Mesenchymal stem cell (in vitro differentiated cells and primary cell): ENCODE results near the gene NEDD4L.

Experiments
- DNase-seq: peaks from one replicate; pipeline ENCODE4 v3.0.0-alpha.2; 2013
- H2AFZ ChIP-seq: one replicate; pipeline ENCODE4 v1.6.1; 2013; ENCODE audit warnings: low read depth, mild to moderate bottlenecking, control low read depth, inconsistent platforms, low read length, moderate library complexity
- H2AK5ac ChIP-seq: 2 replicates; pipeline ENCODE4 v1.6.1; 2013; ENCODE audit warnings: low read length, moderate library complexity, mild to moderate bottlenecking, inconsistent platforms; ENCODE audit not compliant: severe bottlenecking
- H2BK120ac ChIP-seq: one replicate; pipeline ENCODE4 v1.6.1; 2013; ENCODE audit warnings: low read depth, mild to moderate bottlenecking, inconsistent platforms, low read length, moderate library complexity
- H2BK12ac ChIP-seq, 2 experiments: one replicate each; pipeline ENCODE4 v1.6.1; 2013; ENCODE audit warnings: inconsistent platforms in 2 of 2, low read length in 2 of 2, mild to moderate bottlenecking in 2 of 2, moderate library complexity in 2 of 2, control low read depth in 1 of 2
- H2BK15ac ChIP-seq: one replicate; pipeline ENCODE4 v1.6.1; 2013; ENCODE audit warnings: mild to moderate bottlenecking, low read depth, inconsistent platforms; ENCODE audit not compliant: poor library complexity, severe bottlenecking
- H2BK5ac ChIP-seq: 2 replicates; pipeline ENCODE4 v1.6.1; 2013; ENCODE audit warnings: low read depth, mild to moderate bottlenecking, low read length, control low read depth, inconsistent platforms; ENCODE audit not compliant: poor library complexity, severe bottlenecking
- H3K14ac ChIP-seq, 2 experiments: one replicate each; pipeline ENCODE4 v1.6.1; 2013; ENCODE audit warnings: inconsistent platforms in 2 of 2, low read length in 2 of 2, control low read depth in 1 of 2, mild to moderate bottlenecking in 1 of 2, moderate library complexity in 1 of 2
- H3K18ac ChIP-seq, 2 experiments: one replicate each; pipeline ENCODE4 v1.6.1; 2013; ENCODE audit warnings: inconsistent platforms in 2 of 2, low read length in 2 of 2, control low read depth in 1 of 2, low read depth in 1 of 2, mild to moderate bottlenecking in 1 of 2
- H3K23ac ChIP-seq, 2 experiments: one replicate each; pipeline ENCODE4 v1.6.1; 2013; ENCODE audit warnings: inconsistent platforms in 2 of 2, low read length in 2 of 2, mild to moderate bottlenecking in 2 of 2, moderate library complexity in 2 of 2, control low read depth in 1 of 2
- H3K27ac ChIP-seq: 2 replicates; pipeline ENCODE4 v1.5.1; 2013; ENCODE audit warnings: mild to moderate bottlenecking, moderate library complexity, low read length, control low read depth, inconsistent platforms; ENCODE audit not compliant: poor library complexity, severe bottlenecking
- H3K27me3 ChIP-seq, 2 experiments: 2 replicates each; pipeline versions ENCODE4 v1.6.1 to v1.7.0; 2013; ENCODE audit warnings: low read length in 2 of 2, mild to moderate bottlenecking in 2 of 2, moderate library complexity in 2 of 2, control low read depth in 1 of 2, inconsistent platforms in 1 of 2; ENCODE audit not compliant: control insufficient read depth in 1 of 2, insufficient read depth in 1 of 2
- H3K36me3 ChIP-seq, 2 experiments: 2 replicates each; pipeline versions ENCODE4 v1.6.1 to v1.7.0; 2013; ENCODE audit warnings: low read length in 2 of 2, control low read depth in 1 of 2, inconsistent platforms in 1 of 2, low read depth in 1 of 2, mild to moderate bottlenecking in 1 of 2; ENCODE audit not compliant: insufficient read depth in 2 of 2, control insufficient read depth in 1 of 2
- H3K4ac ChIP-seq, 2 experiments: one replicate each; pipeline ENCODE4 v1.6.1; 2013; ENCODE audit warnings: inconsistent platforms in 2 of 2, low read length in 2 of 2, mild to moderate bottlenecking in 2 of 2, moderate library complexity in 2 of 2, control low read depth in 1 of 2, low read depth in 1 of 2
- H3K4me1 ChIP-seq: 2 replicates; pipeline ENCODE4 v1.6.1; 2013; ENCODE audit warnings: low read depth, low read length, control low read depth; ENCODE audit not compliant: control insufficient read depth, insufficient read depth
- H3K4me2 ChIP-seq: 2 replicates; pipeline ENCODE4 v1.6.1; 2013; ENCODE audit warnings: low read length, mild to moderate bottlenecking, inconsistent platforms; ENCODE audit not compliant: poor library complexity, severe bottlenecking
- H3K4me3 ChIP-seq, 2 experiments: 2 replicates each; pipeline versions ENCODE4 v1.5.1 to v1.7.0; 2013; ENCODE audit warnings: low read length in 2 of 2, mild to moderate bottlenecking in 2 of 2, control low read depth in 1 of 2, low read depth in 1 of 2; ENCODE audit not compliant: insufficient read depth in 1 of 2
- H3K79me1 ChIP-seq: replicated peaks from 2 replicates; pipeline ENCODE4 v1.6.1; 2013; ENCODE audit warnings: mild to moderate bottlenecking, control low read depth, low read length, inconsistent platforms; ENCODE audit not compliant: poor library complexity, severe bottlenecking
- H3K9ac ChIP-seq: 2 replicates; pipeline ENCODE4 v1.7.0; 2013; ENCODE audit warnings: mild to moderate bottlenecking, low read length, moderate library complexity
- H3K9me3 ChIP-seq: 2 replicates; pipeline ENCODE4 v1.7.0; 2013; ENCODE audit warnings: mild to moderate bottlenecking, low read length; ENCODE audit not compliant: control insufficient read depth
- H4K8ac ChIP-seq: one replicate; pipeline ENCODE4 v1.6.1; 2013; ENCODE audit warnings: inconsistent platforms, mild to moderate bottlenecking, low read length, moderate library complexity
- H4K91ac ChIP-seq: one replicate; pipeline ENCODE4 v1.6.1; 2013; ENCODE audit warnings: mild to moderate bottlenecking, low read length, inconsistent platforms
- WGBS: methylation state at CpG from one replicate; pipeline ENCODE4 v1.1.7; 2013; ENCODE audit warnings: mixed read lengths; 5-methylcytosine and 5-hydroxymethylcytosine counted together

Gene NEDD4L

DNA sequence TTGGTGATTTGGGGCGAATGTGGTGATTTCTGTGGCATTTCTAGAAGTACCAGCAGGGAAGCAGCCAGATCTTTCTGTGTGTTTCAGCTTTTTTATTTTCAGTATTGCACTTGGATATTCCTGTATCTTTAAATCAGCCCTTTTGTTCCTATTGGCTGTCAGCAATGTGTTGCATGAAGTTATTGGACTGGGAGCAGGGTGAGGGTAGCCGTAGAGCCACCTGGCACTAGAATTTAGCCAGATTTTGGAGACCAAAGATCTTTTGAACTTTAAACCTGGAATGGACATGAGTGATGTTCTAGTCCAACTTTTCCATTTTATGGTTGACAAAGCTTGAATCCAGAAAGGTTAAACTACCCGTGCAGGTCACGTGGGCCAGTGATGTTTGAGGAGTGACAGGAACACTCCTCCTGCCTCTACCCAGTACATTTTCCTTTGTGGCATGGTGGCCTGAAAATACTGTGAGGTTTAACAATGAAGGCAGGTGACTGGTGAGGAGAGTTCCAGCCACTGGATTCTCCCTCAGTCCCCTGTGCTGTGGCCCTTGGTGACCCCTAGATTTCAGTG is 122.3 kb downstream of the NEDD4L start:
- Histone ChIP-seq H3K27ac (no peak overlapping the region), H2BK15ac (no peak overlapping the region), H3K4me1 (peaks cover 2% of the 10 kb centered on the region), H2BK120ac (no peak overlapping the region), H3K23ac (no peak overlapping the region), H3K18ac (no peak overlapping the region), H4K91ac (no peak overlapping the region), H3K4me2 (no peak overlapping the region), H3K14ac (no peak overlapping the region), H3K9me3 (no peaks in the 10 kb centered on the region), H2AK5ac (no peak overlapping the region), H3K36me3 (peaks cover 0 to 3% of the 10 kb centered on the region in 2 experiments), H2BK12ac (no peak overlapping the region), H2AFZ (no peak overlapping the region), H3K79me1 (no peaks in the 10 kb centered on the region), H3K4me3 (no peak overlapping the region), H3K27me3 (no peaks in the 10 kb centered on the region), H3K9ac (no peak overlapping the region), H4K8ac (no peak overlapping the region), H2BK5ac (no peak overlapping the region), H3K4ac (no peak overlapping the region)
- no peak for DNase-seq
- WGBS: 85% methylated on average over 4 of the region's 4 CpGs

DNA sequence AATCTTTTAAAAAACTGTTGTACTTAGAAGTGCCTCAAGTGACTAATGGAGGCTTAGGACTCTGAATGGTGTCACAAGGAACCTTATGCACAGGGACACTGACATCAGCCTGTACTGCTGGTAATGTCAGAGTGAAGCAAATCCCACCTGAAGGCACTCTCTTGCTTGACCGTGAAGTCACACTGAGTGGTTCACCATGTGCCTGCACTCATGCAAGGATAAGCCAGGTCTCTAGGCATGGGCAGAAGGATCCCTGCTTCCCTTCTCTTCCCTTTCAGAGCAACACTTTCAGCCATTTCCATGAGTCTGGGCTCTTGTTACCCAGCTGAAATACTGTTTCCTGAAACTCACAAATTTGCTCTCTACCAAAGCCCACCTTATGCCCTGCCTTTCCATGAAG is 123.0 kb downstream of the NEDD4L start:
- H3K27me3 ChIP-seq: no peaks in the 10 kb centered on the region
- no peak overlapping the region for H2AFZ ChIP-seq
- no peak overlapping the region for H3K18ac ChIP-seq
- no peak for DNase-seq
- H3K4ac ChIP-seq: no peak overlapping the region
- H2BK15ac ChIP-seq: no peak overlapping the region
- no peak overlapping the region for H3K27ac ChIP-seq
- no peak overlapping the region for H2BK12ac ChIP-seq
- H3K23ac ChIP-seq: no peak overlapping the region
- peaks cover 0 to 3% of the 10 kb centered on the region in 2 experiments for H3K36me3 ChIP-seq
- no peak overlapping the region for H3K9ac ChIP-seq
- H2BK5ac ChIP-seq: no peak overlapping the region
- no peak overlapping the region for H4K91ac ChIP-seq
- H3K4me2 ChIP-seq: no peak overlapping the region
- whole genome bisulfite sequencing: 89% methylated on average over 1 of the region's 1 CpG
- H3K4me1 ChIP-seq: peaks cover 2% of the 10 kb centered on the region
- H3K9me3 ChIP-seq: no peaks in the 10 kb centered on the region
- no peak overlapping the region for H2AK5ac ChIP-seq
- H3K14ac ChIP-seq: no peak overlapping the region
- no peak overlapping the region for H3K4me3 ChIP-seq
- H4K8ac ChIP-seq: no peak overlapping the region
- no peaks in the 10 kb centered on the region for H3K79me1 ChIP-seq
- H2BK120ac ChIP-seq: no peak overlapping the region

DNA sequence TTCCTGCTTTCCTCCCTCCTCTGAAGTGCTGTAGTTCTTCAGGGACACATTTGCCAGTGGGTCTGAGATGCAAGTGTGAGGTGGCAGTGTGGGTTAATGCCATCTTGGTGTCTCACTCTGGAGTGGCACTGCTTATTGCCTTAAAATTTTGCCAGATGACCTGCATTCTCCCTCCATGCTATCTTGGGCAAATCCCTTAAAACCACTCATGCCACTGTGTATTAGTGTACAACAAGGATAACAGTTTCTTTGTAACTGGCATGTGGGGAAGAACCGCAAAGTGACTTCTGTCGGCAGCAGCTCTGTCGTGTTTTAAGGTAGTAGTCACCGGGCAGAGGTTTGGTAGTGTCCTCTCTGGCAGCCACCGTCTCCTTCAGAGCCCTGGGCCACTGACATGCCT is 124.2 kb downstream of the NEDD4L start:
- Histone ChIP-seq H3K18ac (no peak overlapping the region), H2AFZ (no peak overlapping the region), H2AK5ac (no peak overlapping the region)

DNA sequence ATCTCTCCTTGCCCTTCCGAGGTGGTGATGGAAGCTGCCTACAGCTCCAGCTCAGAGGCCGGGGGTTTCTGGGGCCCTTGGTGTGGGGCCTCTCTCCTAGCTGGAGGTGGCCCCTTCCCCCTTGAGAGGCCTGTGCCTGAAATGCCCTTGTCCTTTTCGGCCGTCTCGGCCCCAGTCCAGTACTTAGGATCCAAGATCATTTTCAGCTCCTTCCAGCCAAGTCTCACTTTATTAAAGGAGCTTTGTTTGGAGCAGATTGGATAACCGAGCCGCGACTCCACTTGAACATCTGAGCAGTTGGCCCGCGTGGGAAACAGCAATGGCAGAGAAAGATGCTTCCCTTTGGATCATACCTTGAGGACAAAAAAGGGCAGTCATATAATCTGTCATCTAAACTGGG is 125.0 kb downstream of the NEDD4L start:
- Histone ChIP-seq H3K79me1 (peaks cover 1% of the 10 kb centered on the region), H3K27me3 (peaks cover 0 to 2% of the 10 kb centered on the region in 2 experiments)
- WGBS: 86% methylated on average over 10 of the region's 10 CpGs

More for the DNA sequence above, 124.2 kb downstream of the NEDD4L start:
- H3K27me3 ChIP-seq: no peaks in the 10 kb centered on the region
- H3K9ac ChIP-seq: no peak overlapping the region
- H3K36me3 ChIP-seq: peaks cover 0 to 3% of the 10 kb centered on the region in 2 experiments
- no peak overlapping the region for H3K27ac ChIP-seq
- no peaks in the 10 kb centered on the region for H3K79me1 ChIP-seq
- no peak overlapping the region for H2BK15ac ChIP-seq
- no peak overlapping the region for H4K91ac ChIP-seq
- H3K4ac ChIP-seq: no peak overlapping the region
- no peak overlapping the region for H3K23ac ChIP-seq
- H2BK5ac ChIP-seq: no peak overlapping the region
- H3K4me3 ChIP-seq: no peak overlapping the region
- H3K9me3 ChIP-seq: no peaks in the 10 kb centered on the region
- H2BK12ac ChIP-seq: no peak overlapping the region
- 98% methylated on average over 5 of the region's 5 CpGs for WGBS
- no peak overlapping the region for H3K14ac ChIP-seq
- no peak overlapping the region for H2BK120ac ChIP-seq
- no peak overlapping the region for H4K8ac ChIP-seq
- H3K4me2 ChIP-seq: no peak overlapping the region
- no peak for DNase-seq
- peaks cover 2% of the 10 kb centered on the region for H3K4me1 ChIP-seq

More for the DNA sequence above, 125.0 kb downstream of the NEDD4L start:
- peak overlapping the region; percentile 41 for H2BK15ac ChIP-seq
- H2AK5ac ChIP-seq: no peak overlapping the region
- DNase-seq: no peak
- peak overlapping the region in 1 of 2 experiments; percentile 6 for H3K14ac ChIP-seq
- no peak overlapping the region for H3K4me3 ChIP-seq
- H3K27ac ChIP-seq: no peak overlapping the region
- no peak overlapping the region for H4K8ac ChIP-seq
- H3K4ac ChIP-seq: no peak overlapping the region
- no peak overlapping the region for H2AFZ ChIP-seq
- no peaks in the 10 kb centered on the region for H3K9me3 ChIP-seq
- H3K18ac ChIP-seq: no peak overlapping the region
- peaks cover 0 to 3% of the 10 kb centered on the region in 2 experiments for H3K36me3 ChIP-seq
- H2BK12ac ChIP-seq: no peak overlapping the region
- peaks cover 2% of the 10 kb centered on the region for H3K4me1 ChIP-seq
- H2BK120ac ChIP-seq: no peak overlapping the region
- H3K9ac ChIP-seq: no peak overlapping the region
- H2BK5ac ChIP-seq: no peak overlapping the region
- peak overlapping the region; percentile 28 for H4K91ac ChIP-seq
- H3K4me2 ChIP-seq: no peak overlapping the region
- H3K23ac ChIP-seq: no peak overlapping the region
